Muscle of back (tissue), 11 donors: Measurements from ENCODE around the gene ATP6V0A4. TPM values are rescaled to one million over a fixed set of nuclear protein-coding genes. Genes with fewer than 3 reads are reported as not detected.
A peak's percentile ranks its signal among the peaks of the same experiment; 100 is the strongest.
"Not testable (repeated sequence)": the region's sequence is repeated elsewhere in the genome, so short reads cannot be mapped to it uniquely, and the experiment has no call there.

ENCODE experiments used
- DNase-seq, 3 donors: peaks; one replicate each; pipeline versions ENCODE4 v3.0.0 to v3.0.0-alpha.2; 2013
- polyA plus RNA-seq, 10 donors: library from polyadenylated mRNA; unstranded; fragments of 120-200 nt; gene quantifications; one replicate each; pipeline ENCODE4 v1.2.1, GENCODE V29; 2013; ENCODE audit not compliant: insufficient read length in 10 of 10

The ATP6V0A4 gene
- polyA plus RNA-seq, 10 donors: 0.08 to 0.35 (median 0.21) TPM; not detected in 2

DNA sequence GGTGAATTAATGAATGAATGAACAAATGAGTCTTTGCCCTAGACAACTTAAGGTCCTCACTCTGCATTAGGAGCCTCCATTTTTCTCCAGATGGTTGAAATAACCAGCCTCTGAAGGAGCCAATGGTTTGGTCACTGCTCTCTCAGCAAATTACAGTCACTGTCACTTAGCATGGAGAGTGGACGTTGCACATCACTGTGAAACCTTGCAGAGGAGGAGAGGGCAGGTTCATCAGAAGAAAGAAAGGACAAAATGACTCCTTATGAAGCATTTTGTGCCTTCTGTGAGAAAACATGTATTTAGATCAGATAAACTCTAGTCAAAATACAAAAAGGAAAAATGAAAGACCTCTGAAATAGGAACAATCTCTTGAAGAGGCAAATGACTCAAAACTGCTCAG, 6.6 kb upstream of the ATP6V0A4 start:
- no peak for DNase-seq

DNA sequence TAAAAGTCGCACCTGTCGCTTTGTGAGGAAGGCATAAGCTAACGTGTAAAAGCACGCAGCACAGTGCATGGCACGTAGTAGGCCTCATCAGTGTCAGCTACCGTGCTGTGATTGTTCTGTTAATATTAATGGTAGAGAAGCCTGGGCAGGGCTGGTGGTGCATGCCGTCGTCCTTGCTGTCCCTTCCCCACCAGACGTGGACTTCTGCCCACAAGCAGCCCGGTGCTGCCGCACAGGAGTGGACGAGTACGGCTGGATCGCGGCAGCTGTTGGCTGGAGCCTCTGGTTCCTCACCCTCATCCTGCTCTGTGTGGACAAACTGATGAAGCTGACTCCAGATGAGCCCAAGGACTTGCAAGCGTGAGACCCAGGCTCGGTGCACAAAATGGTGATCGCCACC, 4.7 kb upstream of the ATP6V0A4 start:
- DNase-seq: no peak

GRCh38 chr7:138801256-138801655, 3.3 kb upstream of the ATP6V0A4 start:
- no peak for DNase-seq

GRCh38 chr7:138799336-138800000, 1.5 kb upstream of the ATP6V0A4 start:
- DNase-seq: no peak

DNA sequence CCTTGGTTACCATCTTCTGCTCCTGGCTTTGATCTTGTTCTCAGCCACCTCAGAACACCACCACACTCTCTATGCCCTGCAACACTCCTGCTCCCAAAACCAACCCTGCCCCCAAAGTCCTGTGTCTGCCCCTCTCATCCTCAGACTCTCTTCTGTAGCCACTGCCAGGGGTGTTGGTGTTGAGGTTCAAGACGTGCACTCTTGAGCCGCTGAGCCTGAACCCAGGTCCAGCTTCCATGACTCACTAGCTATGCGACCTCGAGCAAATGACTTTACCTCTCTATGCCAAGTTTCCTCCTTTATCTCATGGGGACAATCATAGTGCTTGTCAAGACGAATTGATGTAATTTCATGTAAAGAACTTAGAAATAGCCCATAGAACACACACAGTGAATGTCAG, 840 bp upstream of the ATP6V0A4 start:
- no peak for DNase-seq

- not testable (repeated sequence) for DNase-seq
Measured at GRCh38 chr7:138797046-138797445, 950 bp downstream of the ATP6V0A4 start.

DNA sequence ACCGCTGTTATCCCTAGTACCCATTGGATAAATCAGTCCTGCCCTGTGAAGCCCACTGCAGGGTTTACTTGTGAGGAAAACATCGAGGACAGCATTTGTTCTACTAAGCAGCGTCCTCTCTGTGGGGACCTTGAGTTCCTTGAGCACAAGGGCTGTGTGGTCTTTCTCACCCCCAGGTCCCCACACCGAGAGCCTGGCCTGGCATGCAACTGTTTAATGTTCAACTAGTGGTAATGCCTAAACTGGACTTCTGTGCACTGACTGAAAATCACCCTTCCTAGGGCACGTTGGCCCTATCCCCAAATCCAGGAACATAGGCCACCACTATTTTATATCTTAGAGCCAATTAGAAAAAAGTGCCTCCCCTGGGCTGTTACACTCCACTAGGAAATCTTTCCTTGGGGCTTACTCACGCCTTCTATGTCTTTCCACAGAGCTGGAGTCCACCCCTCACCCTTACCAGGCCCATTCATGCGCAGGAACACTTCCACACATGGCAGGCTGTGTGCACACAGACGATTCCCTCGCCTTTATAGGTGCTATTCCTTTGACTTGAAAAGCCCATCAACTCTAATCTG, 1.9 kb downstream of the ATP6V0A4 start:
- DNase-seq: no peak

GRCh38 chr7:138785587-138786437, 12.2 kb downstream of the ATP6V0A4 start:
- no peak for DNase-seq

DNA sequence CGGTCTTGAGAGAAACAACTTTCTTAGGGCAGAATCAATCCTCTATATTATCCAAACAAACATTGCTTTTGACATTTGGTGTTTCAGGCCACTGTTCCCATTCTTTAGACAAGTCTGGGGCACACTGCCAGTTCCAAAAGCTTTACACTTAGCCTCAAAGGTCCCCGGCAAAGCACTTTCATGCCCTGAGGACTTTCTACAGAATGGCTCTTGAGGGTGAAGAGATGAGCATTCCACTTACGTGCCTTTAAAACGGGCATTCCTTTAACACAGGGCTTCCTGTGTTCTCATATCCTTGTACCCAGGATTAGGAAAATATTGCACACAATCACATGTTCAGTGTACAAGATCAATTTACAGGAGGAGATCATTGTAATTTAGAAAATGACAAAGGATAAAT, 13.3 kb downstream of the ATP6V0A4 start:
- DNase-seq: no peak

DNA sequence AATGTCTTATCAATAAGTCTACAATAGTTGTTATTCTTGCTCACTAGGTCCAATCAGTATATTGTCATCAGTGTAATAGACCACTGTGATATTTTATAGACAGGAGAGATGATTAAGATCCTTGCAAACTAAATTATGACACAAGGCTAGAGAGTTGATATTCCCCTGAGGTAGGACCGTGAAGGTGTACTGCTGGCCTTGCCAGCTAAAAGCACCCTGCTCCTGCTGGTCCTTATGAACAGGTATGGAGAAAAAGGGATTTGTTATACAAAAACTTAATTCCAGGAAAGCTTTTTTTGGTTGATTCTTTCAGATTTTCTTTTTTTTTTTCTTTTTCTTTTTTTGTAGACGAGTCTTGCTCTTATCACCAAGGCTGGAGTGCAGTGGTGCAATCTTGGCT, 17.0 kb downstream of the ATP6V0A4 start:
- DNase-seq: no peak

DNA sequence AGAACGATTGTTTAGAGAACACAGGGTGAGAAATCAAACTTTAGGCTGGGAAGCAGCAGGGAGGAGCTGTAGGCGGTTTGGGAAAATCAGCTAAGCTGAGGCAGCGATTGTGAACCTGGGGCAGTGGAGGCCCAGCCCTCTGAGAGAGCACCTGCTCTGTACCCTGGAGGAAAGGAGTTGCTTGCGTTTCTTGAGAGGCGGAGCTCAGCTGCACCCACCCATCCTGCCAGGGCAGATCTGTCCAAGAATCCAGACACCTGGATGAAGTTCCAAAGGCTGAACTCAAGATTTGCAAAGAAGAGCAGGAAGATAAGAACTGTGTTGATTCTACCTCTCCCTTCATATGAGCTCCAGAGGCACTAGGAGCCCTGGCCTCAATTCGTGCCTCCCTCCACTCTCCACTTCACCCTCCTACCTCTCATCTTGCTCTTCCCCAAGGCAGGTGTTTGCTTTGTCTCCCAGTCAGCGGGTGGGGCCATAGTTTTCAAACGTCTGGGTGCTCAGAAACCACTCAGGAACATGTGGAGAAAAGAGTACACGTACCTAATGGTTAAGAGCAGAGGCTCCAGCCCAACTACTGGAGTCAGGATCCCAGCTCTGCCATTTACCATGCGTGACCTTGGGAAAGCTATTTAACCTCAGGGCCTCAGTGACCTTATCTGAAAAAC, 21.7 kb downstream of the ATP6V0A4 start:
- DNase-seq: no peak

- DNase-seq: no peak
Measured at GRCh38 chr7:138773817-138774216, 24.2 kb downstream of the ATP6V0A4 start.

- DNase-seq: no peak
Measured at GRCh38 chr7:138773176-138773575, 24.8 kb downstream of the ATP6V0A4 start.

GRCh38 chr7:138770904-138771303, 27.1 kb downstream of the ATP6V0A4 start:
- no peak for DNase-seq

DNA sequence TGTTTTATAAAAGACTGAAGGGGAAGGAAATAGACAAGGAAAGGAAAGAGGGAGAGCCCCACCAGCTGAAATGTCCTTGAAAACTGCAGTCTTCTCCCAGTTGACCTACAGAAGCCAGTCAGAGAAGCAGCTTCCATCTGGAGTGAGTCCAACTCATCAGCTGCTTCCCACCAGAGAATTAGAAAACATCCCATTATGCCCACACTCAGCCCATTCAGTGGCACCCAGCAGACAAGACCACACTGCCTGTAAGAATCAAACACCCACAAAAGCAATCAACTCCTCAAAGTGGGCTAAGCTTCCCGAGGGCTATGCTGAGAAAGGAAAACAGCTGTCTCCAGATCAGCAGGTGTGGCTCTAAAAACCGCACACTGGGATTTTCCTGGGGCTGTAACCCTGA, 29.8 kb downstream of the ATP6V0A4 start:
- peak in 1 of 3 donors; percentile 4 for DNase-seq

DNA sequence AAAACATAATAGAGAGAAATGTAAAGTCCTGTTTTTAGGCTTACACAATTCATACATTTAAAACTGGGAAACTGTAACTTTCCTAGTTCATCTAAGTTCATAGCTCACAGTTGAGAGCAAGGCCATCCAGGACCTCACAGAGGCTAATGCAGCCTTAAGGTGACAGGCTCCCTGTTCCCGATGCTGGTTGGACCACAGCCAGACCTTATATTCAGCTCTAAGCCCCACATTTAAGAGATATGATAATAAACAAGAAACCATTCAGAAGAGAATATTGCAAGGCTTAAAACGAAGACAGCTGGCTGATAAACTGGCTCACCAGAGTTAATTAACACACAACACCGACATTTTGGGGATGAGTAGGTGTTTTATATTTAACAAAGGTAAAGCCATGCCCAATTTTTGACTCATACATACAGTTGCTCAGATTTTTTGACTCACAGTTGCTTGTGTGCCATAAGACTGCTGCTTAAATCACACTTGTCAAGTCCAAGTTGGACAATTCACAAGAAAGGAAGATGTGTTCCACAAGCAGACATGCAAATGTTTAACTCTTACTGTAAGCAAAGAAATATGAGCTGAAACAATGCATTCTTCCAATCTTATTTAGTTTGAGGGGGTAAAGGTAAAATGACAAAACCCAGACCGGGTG, 41.3 kb downstream of the ATP6V0A4 start:
- peak in 1 of 3 donors; percentile 17 for DNase-seq

GRCh38 chr7:138755842-138756590, 42.0 kb downstream of the ATP6V0A4 start:
- peak in 1 of 3 donors; percentile 12 for DNase-seq

- peak in 1 of 3 donors; percentile 5 for DNase-seq
Measured at GRCh38 chr7:138755331-138755747, 42.7 kb downstream of the ATP6V0A4 start.

DNA sequence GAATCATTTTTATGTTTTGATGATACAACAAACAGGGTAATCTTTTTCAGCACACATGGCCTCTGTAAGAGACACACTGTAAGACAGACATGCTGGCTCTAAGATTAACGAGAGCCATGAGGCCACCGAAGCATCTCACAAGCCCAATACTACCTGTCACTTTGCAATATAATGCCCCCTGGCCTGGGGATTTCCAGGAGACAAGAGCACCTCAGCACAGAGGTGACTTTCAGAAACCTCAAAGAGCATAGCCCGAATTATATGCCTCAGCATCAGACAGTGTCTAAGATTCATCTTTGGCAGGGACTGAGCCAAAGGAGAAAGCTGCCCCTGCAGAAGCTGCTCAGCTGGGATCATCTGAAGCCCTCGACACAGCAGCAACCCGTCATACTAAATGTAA, 44.4 kb downstream of the ATP6V0A4 start:
- no peak for DNase-seq

GRCh38 chr7:138753150-138753518, 44.9 kb downstream of the ATP6V0A4 start:
- no peak for DNase-seq
